Activated naive CD8-positive, alpha-beta T cell treated with anti-CD3 and anti-CD28 coated beads, Interleukin-2, amount 50 U/mL, for 16 hours (primary cell): ENCODE results near the gene MAP4K2.
"Not testable (repeated sequence)": the region's sequence is repeated elsewhere in the genome, so short reads cannot be mapped to it uniquely, and the experiment has no call there.

Experiments used
- DNase-seq: peaks from one replicate; pipeline ENCODE4 v3.0.0-alpha.2; 2020; ENCODE audit warnings: low read depth, low spot score

The MAP4K2 gene

DNA sequence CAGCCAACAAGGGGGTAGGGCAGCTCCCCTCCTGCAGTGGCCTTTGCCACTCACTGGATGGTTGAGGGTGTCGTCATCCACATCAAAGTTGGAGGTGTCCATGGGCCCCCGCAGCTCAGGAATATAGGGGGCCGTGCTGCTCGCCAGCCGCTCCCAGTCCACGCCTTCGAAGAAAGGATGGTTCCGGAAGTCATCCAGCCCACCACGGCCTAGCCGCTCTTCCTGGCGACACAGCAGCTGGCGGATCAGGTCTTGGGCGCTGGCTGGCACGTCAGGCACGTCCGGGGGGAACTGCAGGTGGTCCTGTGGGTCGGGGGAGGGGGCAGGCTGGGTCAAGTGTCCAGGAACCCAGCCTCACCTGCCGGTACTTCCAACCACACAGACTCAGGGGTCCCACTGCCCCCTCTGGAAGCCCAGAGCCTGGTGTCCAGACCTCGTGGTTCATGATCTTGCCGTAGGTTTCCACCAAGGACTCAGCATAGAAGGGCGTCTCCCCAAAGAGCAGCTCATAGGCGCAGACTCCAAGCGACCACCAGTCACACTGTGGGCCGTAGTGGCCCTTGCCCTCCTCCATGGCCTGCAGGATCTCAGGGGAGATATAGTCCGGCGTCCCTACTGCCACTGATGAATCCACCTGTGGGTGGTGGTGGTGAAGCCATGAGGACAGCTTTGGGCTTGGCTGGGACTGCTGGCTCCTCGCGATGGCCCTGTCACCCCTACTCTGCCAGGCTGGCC lies 35.8 kb upstream of the MAP4K2 start:
- DNase-seq: no peak

DNA sequence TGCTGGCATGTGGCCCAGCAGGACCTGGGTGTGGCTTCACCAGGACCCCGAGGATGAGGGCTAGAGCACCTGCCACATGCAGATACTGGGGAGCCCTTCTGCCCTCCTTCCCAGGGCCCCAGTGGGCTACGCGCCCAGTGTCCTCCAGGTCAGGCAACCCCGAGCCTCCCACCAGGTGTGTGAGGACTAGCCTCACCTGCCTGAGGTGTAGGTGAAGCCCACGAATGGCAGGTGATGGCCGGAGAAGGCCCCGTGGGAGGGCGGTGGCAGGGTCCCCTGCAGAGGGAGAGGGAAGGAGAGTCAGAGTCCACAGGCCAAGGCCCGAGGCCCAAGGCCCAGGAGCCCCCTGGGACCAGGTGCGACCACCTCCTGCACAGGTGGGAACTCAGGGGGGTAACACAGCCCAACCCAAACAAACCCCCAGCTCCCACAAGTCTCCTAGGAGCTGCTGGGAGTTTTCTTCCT lies 34.9 kb upstream of the MAP4K2 start:
- no peak for DNase-seq

DNA sequence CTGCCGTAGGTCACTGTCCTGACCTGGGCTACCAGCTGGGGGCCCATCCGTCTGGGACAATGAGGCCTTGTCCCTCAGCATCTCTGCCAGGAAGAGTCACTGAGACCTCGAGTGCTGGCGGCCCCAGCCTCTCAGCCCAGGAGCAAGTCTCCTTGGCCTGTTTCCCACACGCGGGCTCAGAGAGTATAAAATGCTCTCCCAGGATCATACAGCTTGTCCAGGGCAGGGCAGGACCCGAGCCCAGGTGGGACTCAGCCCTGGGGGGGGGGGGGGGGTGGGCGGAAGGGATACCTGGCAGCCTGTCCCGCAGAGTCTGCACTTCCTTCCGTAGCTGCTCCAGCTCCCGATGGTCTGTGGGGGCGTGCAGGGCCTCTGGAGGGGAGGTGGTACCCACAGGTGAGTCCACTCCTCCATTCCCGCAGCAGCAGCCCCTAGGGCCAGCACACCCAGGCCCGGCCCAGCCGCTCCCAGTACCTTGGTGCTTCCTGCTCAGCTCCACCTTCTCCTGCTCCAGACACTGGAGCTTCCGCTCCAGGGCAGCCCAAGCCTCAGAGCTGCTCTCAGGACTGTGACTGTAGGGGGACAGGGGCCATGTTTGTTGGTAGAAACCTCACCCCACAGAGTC lies 33.5 kb upstream of the MAP4K2 start:
- no peak for DNase-seq

DNA sequence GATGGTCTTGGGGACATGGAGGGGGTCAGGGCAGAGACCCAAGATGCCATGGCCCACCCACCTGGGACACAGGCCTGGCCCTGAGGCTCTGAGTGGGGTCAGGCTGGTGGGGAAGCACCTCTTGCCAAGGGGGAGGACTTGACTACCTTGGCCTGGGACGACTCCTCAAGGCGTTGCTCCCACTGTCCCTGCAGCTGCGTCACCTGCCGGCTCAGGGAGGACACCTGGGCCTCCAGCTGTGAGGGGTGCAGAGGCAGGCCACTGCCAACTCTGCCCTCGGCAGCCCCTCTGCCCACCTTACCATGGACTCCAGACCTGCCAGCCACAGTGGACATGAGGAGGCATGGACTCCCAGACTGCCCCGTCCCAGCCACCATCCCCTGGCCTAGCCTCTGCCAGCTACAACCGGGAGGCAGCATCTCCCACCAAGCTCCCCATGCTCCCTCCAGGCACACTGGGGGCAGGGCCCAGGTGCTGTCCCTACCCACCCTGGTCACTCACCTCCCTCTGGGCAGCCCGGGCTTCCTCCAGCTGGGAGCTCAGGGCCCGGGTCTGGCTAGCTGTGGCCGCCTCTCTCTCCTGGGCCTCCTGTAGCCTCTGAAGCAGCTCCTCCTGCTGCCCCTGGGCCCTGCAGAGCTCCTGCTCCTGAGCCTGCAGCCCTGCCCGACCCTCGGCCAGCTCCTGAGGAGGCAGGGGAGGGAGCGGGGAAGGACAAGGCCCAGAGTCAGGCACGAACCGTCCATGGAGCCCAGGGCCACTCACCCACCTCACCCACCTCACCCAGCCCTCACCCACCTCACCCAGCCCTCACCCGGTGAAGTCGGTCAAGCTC lies 32.8 kb upstream of the MAP4K2 start:
- no peak for DNase-seq

DNA sequence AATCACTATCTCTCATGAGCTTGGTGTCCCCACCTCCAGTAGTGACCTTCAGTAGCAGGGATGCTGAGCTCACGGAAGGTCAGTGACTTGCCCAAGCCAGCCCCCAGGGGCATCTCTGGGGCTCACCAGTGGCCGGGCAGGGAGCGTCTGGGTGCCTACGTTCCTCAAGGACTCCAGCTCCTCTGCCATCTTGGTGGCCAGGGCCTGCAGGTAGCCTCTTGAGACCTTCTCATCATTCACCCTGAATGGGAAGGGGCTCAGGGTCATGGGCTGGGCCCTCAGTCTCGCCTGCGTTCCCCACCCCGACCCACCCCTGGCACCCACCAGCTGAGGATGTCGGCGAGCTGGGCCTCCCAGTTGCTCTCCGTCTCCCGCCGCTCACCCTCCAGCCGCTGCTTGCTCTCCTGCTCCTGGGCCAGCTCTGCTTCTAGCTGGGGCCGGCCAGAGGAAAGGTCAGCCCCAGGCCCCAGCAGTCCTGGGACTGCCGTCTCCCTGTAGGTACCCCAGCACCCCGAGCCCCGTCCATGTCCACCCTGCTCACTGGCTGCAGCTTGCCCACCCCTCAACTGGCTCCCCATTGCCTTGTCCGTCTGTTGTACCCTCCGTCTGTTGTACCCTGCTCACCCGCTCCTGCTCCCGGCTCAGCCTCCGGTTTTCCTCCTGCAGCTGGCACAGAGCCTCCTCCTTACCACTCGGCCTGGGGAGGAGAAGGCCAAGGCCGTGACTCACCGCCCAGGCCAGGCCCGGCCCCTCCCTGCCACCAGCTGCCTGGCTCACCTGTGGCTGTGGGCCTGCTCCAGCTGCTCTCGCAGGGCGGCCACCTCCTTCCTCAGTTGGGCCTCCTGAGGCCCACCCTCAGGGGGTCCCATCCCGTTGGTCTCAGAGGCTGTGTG lies 32.0 kb upstream of the MAP4K2 start:
- no peak for DNase-seq

DNA sequence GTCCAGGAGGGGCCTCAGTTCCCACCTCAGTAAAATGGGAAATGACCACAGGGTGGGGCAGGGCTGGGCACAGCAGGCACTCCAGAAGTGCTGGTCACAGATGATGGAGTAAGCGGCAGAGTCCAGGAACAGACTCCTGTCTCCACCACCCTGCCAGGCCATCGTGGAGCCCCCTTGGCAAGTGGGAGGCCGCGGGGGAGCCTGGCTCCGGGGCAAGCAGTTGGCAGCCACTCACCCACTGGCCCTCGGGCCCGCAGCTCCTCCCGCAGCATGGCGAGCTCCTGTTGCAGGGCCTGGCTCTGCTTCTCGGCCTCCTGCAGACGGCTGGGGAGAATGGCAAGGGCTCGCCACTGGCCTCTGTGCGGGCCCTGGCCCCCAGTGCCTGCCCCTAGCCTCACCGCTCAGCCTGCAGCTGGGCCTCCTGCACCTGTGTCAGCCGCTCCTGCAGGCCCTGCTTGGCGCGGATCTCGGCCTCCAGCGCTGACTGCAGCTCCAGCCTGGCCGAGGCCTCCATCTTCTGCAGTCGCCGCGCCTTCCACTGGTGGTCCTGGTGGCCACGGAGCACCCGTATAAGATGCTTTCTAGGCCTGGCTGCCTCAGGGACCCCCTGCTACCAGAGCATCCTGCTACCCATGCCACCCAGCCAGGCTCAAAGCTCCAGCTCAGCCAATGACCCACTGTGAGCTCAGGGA lies 31.2 kb upstream of the MAP4K2 start:
- no peak for DNase-seq

DNA sequence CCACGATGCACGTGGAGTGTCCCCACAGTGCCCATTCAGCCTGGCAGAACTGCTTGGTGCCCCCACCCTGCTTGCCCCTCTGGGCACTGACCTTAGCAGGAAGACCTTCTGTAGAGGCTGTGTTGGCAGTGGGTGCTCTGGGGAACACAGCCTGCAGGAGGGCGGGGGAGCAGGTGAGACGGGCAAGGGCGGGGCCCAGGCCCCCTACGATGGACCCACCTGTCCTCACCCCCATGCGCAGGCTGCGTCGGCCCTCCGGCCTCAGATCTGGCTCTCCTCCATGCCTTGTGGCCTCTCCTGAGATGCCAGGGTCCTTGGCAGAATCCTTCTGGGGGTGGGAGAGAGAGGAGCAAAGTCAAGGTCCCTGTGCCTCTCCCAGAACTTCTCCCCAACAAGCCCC lies 30.5 kb upstream of the MAP4K2 start:
- no peak for DNase-seq

DNA sequence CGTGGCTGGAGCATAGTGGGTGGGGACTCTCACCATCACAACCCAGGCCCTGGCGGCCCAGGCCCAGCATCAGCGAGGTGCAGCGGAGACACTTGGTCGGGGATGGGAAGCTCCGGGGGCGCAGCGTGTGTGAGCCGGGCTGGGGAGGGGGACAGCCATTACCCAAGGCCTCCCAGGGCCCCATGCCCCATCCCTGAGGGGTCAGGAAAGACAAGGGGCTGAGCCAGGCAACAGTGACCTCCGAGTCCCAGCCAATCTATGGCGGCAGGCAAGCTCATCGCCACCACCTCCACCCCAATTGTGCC lies 30.1 kb upstream of the MAP4K2 start:
- no peak for DNase-seq

DNA sequence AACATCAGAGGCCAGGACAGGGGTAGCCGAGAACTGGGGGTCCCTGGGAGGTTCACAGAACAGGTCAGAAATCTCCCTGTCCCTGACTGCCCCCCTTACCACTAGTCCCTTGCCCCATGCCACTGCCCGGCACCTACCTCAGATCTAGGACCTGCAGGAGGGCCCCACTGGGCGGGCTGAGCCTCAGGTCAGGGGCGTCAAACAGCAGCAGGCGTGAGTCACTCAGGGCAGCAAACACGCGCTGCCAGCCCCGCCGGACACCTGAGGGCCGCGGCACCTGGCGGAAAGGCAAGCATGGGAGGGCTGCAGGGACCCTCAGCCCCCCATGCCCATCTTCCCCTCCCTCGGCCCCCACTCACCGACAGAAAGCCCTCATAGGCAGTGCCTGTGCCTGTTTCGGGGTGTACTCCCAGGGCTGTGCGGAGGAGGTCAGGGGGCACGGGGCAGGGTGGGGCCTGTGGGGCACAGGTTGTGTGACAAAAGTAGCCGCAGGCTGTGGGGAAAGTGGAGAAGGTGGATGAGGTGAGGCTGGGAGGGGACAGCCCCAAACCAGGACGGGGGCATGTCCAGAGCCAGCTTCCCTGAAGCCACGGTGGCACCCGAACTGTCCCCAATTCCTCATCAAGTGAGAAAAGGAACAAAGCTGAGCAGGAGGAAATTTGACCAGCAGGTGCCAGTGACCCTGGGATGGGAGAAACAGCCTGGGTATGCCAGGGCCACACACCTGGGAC lies 29.6 kb upstream of the MAP4K2 start:
- DNase-seq: no peak

DNA sequence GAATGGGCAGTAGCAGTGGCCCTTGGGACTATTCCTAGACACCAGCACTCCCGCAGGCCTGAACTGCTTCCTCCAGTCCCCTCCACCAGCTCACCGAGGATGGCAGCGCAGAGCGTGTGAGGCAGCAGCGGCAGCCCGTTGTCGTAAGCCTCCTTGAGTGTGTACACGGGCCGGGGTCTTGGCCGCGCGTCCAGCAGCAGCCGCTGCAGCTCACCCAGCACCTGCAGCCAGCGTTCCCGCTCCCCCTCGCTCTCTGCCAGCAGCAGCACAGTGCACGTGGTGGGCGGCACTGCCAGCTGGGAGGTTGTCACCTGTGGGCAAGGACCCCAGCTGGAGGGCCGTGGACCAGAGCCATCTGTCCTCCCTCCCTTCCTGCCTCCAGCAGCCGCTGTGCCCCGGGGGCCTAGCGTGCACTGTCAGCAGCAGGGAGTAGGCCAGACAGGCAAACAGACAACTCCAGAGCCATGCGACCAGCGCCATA lies 28.4 kb upstream of the MAP4K2 start:
- DNase-seq: no peak

DNA sequence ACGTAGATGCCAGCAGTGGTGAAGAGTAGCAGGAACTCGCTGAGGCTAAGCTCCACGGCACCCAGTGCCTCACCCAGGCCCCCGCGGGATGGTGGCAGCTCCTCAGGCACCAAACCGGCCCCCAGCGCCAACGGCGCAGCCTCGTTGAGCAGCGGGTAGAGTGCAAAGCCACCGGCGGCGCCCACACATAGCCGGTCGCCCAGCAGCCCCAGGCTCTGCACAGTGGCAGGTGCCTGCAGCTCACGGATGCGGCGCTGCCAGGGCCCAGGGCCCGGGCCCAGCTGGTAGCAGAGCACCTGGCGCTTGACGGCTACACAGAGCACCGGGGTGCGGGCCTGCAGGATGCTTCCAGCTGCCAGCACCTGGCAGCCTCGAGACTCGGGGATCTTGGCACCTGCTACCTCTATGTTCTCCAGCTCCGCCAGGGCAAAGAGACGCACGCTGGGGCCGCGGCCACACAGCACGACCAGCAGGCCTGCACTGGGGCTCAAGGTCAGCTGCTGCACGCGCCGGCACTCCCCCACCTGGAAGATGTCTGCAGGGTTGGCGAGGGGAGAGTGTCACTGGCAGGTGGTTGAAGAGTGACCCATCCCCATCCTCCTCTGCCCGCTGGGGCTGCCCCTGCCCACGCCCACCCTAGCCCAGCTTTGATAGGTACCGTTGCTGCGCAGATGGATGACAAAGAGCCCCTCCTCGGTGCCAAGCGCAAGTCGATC lies 26.7 kb upstream of the MAP4K2 start:
- no peak for DNase-seq

DNA sequence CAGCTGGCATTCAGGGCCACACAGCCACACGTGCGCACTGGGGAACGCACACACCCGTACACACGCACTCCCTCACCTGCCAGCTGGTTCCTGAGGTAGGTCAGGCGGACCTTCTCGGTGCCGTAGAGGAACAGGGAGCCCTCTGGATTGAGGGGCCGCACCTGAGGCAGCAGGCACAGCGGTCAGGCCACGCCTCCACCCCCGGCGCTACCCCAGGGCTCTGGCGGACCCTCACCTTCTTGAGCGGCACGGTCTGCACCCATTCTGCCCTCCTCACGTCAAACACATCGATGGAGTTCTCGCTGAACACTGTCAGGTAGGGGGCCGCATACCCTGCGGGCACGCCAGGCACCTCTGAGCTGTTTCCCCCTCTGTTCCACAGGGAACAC lies 24.4 kb upstream of the MAP4K2 start:
- no peak for DNase-seq

DNA sequence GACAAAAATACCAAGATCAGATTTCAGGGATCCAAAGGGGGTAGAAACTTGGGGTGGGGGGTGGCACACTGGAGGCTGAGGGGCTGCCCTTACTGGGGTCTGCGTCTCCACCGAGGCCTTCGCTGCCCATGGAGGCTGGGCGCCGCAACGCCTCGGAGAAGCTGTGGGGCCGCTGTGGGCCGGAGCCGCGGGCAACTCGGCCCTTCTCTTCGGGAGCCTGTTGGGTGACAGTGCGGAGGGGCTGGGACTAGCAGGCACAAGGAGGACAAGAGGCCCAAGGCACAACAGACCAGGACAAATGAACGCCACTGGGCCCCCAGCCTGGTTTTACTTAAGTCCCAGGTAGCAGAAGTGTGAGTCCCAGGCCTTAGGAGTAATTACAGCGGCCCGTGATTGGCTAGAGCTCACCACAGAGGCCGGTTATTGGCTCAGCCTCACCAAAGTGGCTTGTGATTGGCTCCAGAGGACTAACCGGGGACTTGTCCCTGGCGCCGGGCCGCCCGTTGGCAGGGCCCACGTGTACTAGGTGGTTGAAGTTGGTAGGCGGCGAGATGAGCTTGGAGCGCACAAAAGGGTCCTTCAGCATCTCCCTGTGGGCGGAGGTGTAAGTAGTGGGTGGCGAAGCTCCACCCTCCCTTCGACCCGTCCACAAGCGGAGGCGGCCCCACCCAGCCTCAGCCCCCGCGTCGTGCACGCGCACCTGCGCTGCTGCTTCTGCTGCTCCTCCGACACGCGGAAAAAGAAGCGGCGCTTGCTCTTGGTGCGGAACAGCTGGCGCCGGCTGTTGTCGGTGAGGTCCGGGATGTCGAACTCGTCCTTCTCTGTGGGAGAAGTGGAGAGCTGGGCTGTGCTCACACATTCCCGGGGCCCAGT lies 23.8 kb upstream of the MAP4K2 start:
- no peak for DNase-seq

DNA sequence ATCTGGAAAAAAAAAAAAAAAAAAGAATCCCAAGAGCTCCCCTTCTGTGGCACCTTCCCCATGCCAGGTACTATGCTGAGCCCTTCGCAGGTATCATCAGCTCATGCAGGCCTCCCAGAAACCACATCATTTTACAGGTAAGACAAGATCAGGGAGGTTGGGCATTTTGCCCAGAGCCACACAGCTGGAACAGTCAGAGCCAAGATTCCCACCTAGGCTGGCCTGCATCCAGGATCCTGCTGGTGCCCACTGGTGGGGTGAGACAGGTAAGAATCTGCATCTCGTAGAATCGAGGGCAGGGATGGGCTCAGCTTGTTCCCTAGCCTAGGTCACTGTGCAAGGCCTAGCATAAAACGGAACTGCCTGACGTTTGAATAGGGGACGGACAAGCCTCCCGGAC lies 23.0 kb upstream of the MAP4K2 start:
- DNase-seq: no peak

DNA sequence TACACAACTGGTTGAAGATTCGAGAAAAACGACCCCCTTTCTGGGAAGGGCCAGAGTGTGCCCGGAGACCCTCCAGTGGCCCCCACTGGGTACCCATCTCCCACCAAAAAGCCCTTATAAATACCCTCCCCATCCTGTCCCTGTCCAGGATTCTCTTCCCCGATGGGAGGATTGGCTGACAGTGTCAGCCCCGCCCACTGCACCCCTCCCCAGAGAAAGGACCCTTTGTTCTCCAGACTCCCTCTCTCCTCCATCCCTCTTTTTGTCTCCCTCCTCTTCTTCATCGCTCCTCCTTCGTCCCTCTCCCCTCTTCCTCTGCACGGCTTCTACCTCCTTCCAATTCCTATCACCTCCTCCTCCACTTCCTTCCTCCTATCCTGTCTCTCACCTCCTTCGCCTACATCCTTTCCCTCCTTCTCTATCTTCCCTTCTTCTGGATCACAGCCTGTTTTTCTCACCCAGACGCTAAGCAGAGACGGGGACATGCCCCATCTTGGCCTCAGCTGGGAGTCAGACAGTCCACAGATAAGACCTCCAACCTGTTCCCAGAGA lies 20.6 kb upstream of the MAP4K2 start:
- DNase-seq: no peak

DNA sequence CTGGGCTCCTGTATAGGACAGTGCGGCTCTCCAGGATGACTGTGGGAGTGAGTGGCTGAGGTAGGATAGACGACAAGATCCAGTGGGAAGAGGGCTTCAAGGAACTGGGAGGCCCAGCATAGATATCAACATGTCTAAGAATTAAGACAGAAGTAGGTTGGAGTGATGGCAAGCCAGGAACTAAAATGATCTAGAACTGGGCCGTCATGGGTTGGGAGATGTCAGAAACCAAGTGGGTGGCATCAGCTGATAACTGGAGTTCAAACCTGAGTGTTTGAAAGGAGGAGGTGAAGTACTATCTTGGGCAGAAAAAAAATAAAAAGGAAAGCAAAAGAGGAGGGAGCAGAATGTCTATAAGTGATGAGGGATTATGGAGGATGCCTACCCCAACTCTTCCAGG lies 14.5 kb upstream of the MAP4K2 start:
- DNase-seq: no peak

DNA sequence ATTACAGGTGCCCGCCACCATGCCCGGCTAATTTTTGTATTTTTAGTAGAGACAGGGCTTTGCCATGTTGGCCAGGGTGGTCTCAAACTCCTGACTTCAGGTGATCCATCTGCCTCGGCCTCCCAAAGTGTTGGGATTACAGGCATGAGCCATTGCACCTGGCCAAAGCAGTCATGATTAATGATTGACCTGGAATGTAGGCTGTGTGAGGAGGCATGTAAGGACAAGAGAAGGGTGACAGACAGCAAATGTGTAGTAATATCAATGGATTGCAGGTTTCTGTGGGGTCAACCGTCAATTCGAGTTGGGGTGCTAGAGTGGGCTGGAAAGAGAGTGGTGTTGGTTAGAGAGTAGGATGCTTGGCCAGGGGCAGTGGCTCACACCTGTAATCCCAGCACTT lies 12.4 kb upstream of the MAP4K2 start:
- DNase-seq: not testable (repeated sequence)

DNA sequence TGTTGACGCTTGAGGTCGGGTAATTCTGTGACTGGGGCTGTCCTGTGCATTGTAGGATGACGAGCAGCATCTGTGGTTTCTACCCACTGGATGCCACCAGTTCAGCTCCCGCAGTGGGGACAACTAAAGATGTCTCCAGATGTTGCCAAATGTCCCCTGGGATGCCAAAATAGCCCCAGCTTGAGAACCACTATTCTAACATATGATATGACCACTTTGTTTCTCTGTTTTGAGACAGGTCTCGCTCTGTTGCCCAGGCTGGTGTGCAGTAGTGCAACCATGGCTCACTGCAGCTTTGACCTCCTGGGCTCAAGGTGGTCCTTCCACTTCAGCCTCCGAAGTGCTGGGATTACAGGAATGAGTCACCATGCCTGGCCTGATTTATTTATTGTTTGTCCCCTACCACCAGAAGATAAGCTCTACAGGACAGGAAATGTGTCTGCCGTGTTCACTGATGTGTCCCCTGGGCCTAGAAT lies 11.7 kb upstream of the MAP4K2 start:
- no peak for DNase-seq
